Astrocyte (in vitro differentiated cells and primary cell): ENCODE results near the gene NCAM1. TPM values are rescaled to one million over a fixed set of nuclear protein-coding genes. Genes with fewer than 3 reads are reported as not detected.

Experiments
- DNase-seq: peaks from one replicate; pipeline ENCODE4 v3.0.0-alpha.2; 2010; ENCODE audit warnings: low read depth
- FAIRE-seq: peaks from 2 replicates; lab custom pipeline; 2011; peaks lifted over from hg19 to GRCh38; lab: Jason Lieb, UNC
- H2AFZ ChIP-seq: 2 replicates; pipeline ENCODE4 v1.6.0; 2012; ENCODE audit warnings: low read depth, low read length, inconsistent platforms
- H3K27ac ChIP-seq: 2 replicates; pipeline ENCODE4 v1.5.1; 2011; ENCODE audit warnings: low read depth, low read length, inconsistent platforms
- H3K27me3 ChIP-seq: 2 replicates; pipeline ENCODE4 v1.6.0; 2011; ENCODE audit warnings: low read length, inconsistent platforms; ENCODE audit not compliant: insufficient read depth
- H3K36me3 ChIP-seq: 2 replicates; pipeline ENCODE4 v1.5.1; 2011; ENCODE audit warnings: low read length, inconsistent platforms; ENCODE audit not compliant: insufficient read depth
- H3K4me1 ChIP-seq: 2 replicates; pipeline ENCODE4 v1.5.1; 2011; ENCODE audit warnings: low read length, inconsistent platforms; ENCODE audit not compliant: insufficient read depth
- H3K4me2 ChIP-seq: 2 replicates; pipeline ENCODE4 v1.6.0; 2012; ENCODE audit warnings: low read length, inconsistent platforms
- H3K4me3 ChIP-seq: 2 replicates; pipeline ENCODE4 v1.5.1; 2011; ENCODE audit warnings: low read depth, mild to moderate bottlenecking, low read length, inconsistent platforms; ENCODE audit not compliant: insufficient read depth
- H3K79me2 ChIP-seq: 2 replicates; pipeline ENCODE4 v1.6.0; 2012; ENCODE audit warnings: mild to moderate bottlenecking, low read length, inconsistent platforms; ENCODE audit not compliant: insufficient read depth
- H3K9ac ChIP-seq: 2 replicates; pipeline ENCODE4 v1.6.0; 2012; ENCODE audit warnings: mild to moderate bottlenecking, low read length, inconsistent platforms
- H3K9me3 ChIP-seq: 2 replicates; pipeline ENCODE4 v1.5.1; 2012; ENCODE audit warnings: low read depth, mild to moderate bottlenecking, low read length, inconsistent platforms; ENCODE audit not compliant: insufficient read depth
- H4K20me1 ChIP-seq: 2 replicates; pipeline ENCODE4 v1.6.0; 2012; ENCODE audit warnings: low read length, inconsistent platforms; ENCODE audit not compliant: insufficient read depth
- H3K27ac Mint-ChIP-seq: one replicate; pipeline ENCODE4 v1.8.0; 2021; ENCODE audit warnings: mild to moderate bottlenecking, mixed read lengths; ENCODE audit not compliant: unreplicated experiment
- H3K27me3 Mint-ChIP-seq: one replicate; pipeline ENCODE4 v1.8.0; 2021; ENCODE audit warnings: low read depth, mixed read lengths; ENCODE audit not compliant: unreplicated experiment
- H3K36me3 Mint-ChIP-seq: one replicate; pipeline ENCODE4 v1.8.0; 2021; ENCODE audit warnings: low read depth, mixed read lengths; ENCODE audit not compliant: unreplicated experiment
- H3K4me1 Mint-ChIP-seq: one replicate; pipeline ENCODE4 v1.8.0; 2021; ENCODE audit warnings: low read depth, mixed read lengths; ENCODE audit not compliant: unreplicated experiment
- H3K4me3 Mint-ChIP-seq: one replicate; pipeline ENCODE4 v1.8.0; 2021; ENCODE audit warnings: mild to moderate bottlenecking, moderate library complexity, mixed read lengths; ENCODE audit not compliant: unreplicated experiment
- H3K9me3 Mint-ChIP-seq: one replicate; pipeline ENCODE4 v1.8.0; 2021; ENCODE audit warnings: mild to moderate bottlenecking, mixed read lengths; ENCODE audit not compliant: unreplicated experiment
- CTCF ChIP-seq: IDR thresholded peaks from 2 replicates; pipeline ENCODE4 v1.5.1; 2011; ENCODE audit warnings: low read depth, mild to moderate bottlenecking, inconsistent platforms, low read length, moderate library complexity; ENCODE audit not compliant: insufficient read depth
- EZH2 ChIP-seq: IDR thresholded peaks from 2 replicates; pipeline ENCODE4 v1.6.1; 2012; ENCODE audit warnings: mild to moderate bottlenecking, low read length, inconsistent platforms; ENCODE audit not compliant: insufficient read depth
- total RNA-seq: library from RNA; stranded (reverse); gene quantifications from 2 replicates; pipeline ENCODE4 v1.2.1, GENCODE V29; 2021

NCAM1 gene
- total RNA-seq, 1 donor from 2014 or later = 17.4 TPM

GRCh38 chr11:113103932-113104690, 142.9 kb downstream of the NCAM1 start:
- H3K4me1 ChIP-seq = peaks cover 4% of the 10 kb centered on the region
- H3K4me3 ChIP-seq = no peak overlapping the region
- no peaks in the 10 kb centered on the region for H3K9me3 ChIP-seq
- no peaks in the 10 kb centered on the region for H3K79me2 ChIP-seq
- H3K27me3 ChIP-seq = no peaks in the 10 kb centered on the region
- H3K9me3 Mint-ChIP-seq = no peaks in the 10 kb centered on the region
- no peak overlapping the region for H3K4me3 Mint-ChIP-seq
- H3K27me3 Mint-ChIP-seq = no peaks in the 10 kb centered on the region
- no peak overlapping the region for H3K4me2 ChIP-seq
- no peaks in the 10 kb centered on the region for H4K20me1 ChIP-seq
- no peak overlapping the region for H2AFZ ChIP-seq
- no peak overlapping the region for H3K27ac Mint-ChIP-seq
- H3K9ac ChIP-seq = no peak overlapping the region
- no peak for TF ChIP-seq CTCF
- no peak for TF ChIP-seq EZH2
- H3K27ac ChIP-seq = no peak overlapping the region
- H3K4me1 Mint-ChIP-seq = peaks cover 20% of the 10 kb centered on the region
- no peaks in the 10 kb centered on the region for H3K36me3 ChIP-seq
- DNase-seq = no peak
- no peaks in the 10 kb centered on the region for H3K36me3 Mint-ChIP-seq
- FAIRE-seq = no peak

DNA sequence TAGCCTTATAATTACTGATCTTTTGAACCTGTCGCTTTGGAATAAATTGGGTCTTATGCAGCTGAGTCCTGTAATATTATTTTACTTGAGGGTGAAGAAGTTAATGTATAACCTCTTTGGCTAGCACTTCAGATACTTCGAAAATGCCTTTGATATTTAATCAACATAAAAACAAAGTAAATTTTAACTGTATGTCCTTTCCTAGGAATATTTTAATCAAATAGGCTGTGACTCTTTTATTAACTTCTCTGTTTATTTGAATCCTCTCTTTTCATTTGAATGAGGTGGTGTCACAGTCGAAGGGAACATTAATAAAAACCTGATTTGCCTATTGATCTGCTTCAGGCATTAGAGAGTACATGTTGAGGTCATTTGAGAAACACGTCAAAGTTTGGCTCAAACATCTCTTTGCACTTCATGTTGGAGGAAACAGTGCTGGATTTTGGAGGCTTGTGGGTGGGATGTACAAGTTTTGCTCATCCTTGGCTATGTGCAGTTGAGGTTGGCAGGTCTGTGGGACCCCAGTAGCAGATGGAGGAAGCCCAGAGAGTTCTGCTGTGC, 143.6 kb downstream of the NCAM1 start:
- Histone ChIP-seq H3K79me2 (no peaks in the 10 kb centered on the region), H3K4me3 (no peak overlapping the region), H3K27ac (no peak overlapping the region), H3K9ac (no peak overlapping the region), H3K4me1 (peaks cover 4% of the 10 kb centered on the region), H3K36me3 (no peaks in the 10 kb centered on the region), H3K4me2 (no peak overlapping the region), H3K27me3 (no peaks in the 10 kb centered on the region), H2AFZ (no peak overlapping the region), H3K9me3 (no peaks in the 10 kb centered on the region), H4K20me1 (no peaks in the 10 kb centered on the region)
- FAIRE-seq (no peak), DNase-seq (no peak)
- TF ChIP-seq CTCF (no peak), EZH2 (no peak)
- Mint-ChIP-seq H3K4me3 (no peak overlapping the region), H3K9me3 (no peaks in the 10 kb centered on the region), H3K36me3 (no peaks in the 10 kb centered on the region), H3K4me1 (peaks cover 20% of the 10 kb centered on the region), H3K27ac (no peak overlapping the region), H3K27me3 (no peaks in the 10 kb centered on the region)

GRCh38 chr11:113105592-113105991, 144.4 kb downstream of the NCAM1 start:
- H3K36me3 ChIP-seq = no peaks in the 10 kb centered on the region
- Mint-ChIP-seq H3K27me3 (no peaks in the 10 kb centered on the region), H3K36me3 (no peaks in the 10 kb centered on the region), H3K9me3 (no peaks in the 10 kb centered on the region), H3K4me3 (no peak overlapping the region), H3K4me1 (peaks cover 20% of the 10 kb centered on the region), H3K27ac (peak overlapping the region; percentile 38)
- H3K4me1 ChIP-seq = peaks cover 4% of the 10 kb centered on the region
- H3K27ac ChIP-seq = no peak overlapping the region
- no peak overlapping the region for H3K4me2 ChIP-seq
- no peaks in the 10 kb centered on the region for H4K20me1 ChIP-seq
- H3K9ac ChIP-seq = no peak overlapping the region
- no peak for TF ChIP-seq CTCF
- TF ChIP-seq EZH2 = no peak
- no peaks in the 10 kb centered on the region for H3K27me3 ChIP-seq
- FAIRE-seq (no peak), DNase-seq (peak; percentile 7)
- no peak overlapping the region for H2AFZ ChIP-seq
- H3K9me3 ChIP-seq = no peaks in the 10 kb centered on the region
- H3K4me3 ChIP-seq = no peak overlapping the region
- H3K79me2 ChIP-seq = no peaks in the 10 kb centered on the region
